GM20000 (cell line): ENCODE measurements around the gene UBQLN1.

Source experiments
- DNase-seq: peaks from one replicate; pipeline ENCODE4 v3.0.0; 2012; ENCODE audit warnings: low spot score
- CTCF ChIP-seq: IDR thresholded peaks from 2 replicates; pipeline ENCODE4 v1.5.1; 2012; ENCODE audit warnings: mild to moderate bottlenecking, control low read depth; ENCODE audit errors: extremely low read depth, missing control alignments

UBQLN1 gene

DNA sequence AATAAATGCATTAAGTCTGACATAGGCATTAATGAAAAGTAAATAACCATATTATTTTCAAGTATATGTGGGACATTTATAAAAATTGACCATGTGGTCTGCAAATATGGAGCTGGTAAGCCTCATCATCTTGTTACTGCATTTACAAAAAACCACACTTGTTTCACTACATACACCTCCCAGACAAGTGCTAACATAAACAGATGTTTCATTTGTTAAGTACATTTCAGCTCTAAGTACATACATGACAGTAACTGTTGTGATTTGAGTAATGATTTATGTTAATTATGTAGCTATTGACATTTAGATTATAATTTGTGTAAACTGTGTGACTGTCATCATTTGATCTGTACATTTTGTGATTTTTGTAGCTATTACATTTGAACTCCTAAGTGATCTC, 70.9 kb downstream of the UBQLN1 start:
- DNase-seq: no peak
- no peak for TF ChIP-seq CTCF

DNA sequence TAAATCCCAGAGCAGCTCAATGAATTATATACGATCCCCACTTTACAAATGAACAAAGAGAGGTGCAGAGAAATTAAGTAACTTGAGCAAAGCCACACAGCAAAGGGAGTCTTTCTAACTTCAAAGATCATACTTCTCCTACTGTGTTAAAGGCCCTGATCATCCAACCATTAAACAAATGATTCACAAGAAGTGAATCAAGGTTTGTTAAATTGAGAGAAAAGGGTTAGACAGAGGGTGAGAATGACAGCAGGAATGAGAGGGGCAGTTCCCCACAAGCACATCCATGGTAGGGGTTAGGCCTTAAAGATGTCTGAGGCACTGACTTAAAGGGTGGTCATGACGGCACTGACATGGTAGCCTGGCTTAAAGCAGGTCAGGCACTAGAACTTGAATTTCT, 74.1 kb downstream of the UBQLN1 start:
- DNase-seq: no peak
- TF ChIP-seq CTCF: no peak

GRCh38 chr9:83633255-83633654, 74.5 kb downstream of the UBQLN1 start:
- no peak for TF ChIP-seq CTCF

DNA sequence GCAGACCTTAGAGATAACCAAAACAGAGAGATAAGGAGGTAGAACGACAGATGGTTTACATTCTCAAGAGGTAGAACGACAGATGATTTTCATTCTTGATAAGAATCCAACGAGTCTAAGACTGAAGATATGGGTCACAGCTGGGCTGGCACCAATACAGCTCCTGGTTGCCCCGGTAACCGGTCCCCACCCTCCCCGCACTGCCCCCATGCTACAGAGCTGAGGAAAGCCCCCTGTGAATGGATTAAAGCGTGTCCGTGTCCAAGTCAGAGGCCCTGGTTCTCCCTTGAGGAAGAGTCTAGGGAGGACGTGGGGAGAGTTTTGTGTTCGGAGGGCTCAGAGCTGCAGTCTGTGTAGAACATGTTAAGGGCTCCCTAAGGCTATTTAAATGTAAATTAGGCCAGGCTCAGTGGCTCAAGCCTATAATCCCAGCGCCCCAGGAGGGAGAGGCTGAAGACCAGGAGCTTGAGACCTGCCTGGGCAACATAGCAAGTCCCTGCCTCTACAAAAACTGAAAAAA, 76.8 kb downstream of the UBQLN1 start:
- no peak for DNase-seq
- no peak for TF ChIP-seq CTCF

More at GRCh38 chr9:83633255-83633654, 74.5 kb downstream of the UBQLN1 start:
- DNase-seq: no peak

DNA sequence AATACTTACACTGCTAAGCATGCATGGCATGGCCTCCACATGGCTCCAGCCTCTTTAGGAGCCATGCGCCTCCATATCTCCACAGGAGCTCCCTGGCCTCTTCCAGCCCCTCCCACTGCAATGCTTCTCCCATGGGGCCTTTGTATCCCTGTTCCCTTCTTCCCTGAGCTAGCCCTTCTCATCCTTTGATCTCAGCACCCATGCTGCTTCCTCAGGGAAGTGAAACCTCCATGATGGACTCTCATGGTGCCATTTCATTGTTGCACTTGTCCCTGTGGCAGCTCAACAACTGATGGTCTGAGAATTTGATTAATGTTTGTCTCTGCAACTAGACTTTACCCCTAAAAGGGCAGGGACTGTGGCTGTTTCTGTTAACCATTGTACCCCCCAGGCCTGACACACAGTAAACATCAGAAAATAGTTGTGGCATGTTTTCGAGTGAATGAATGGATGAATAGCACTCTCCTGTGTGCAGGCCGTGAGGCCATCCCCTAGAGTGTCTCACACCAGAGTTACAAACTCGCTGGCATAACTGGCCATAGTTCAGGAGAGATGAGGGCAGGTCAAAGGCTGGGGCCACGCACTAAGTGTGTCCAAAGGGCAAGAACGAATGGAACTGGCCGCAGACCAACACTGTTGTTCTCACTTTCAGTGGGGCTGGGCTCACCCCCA, 78.2 kb downstream of the UBQLN1 start:
- no peak for DNase-seq
- TF ChIP-seq CTCF: no peak

- no peak for DNase-seq
- no peak for TF ChIP-seq CTCF
These were observed 79.2 kb downstream of the UBQLN1 start for GRCh38 chr9:83628540-83628939.

- TF ChIP-seq CTCF: no peak
- DNase-seq: no peak
These were observed 82.6 kb downstream of the UBQLN1 start for GRCh38 chr9:83625178-83625577.
